Activated CD8-positive, alpha-beta memory T cell treated with anti-CD3 and anti-CD28 coated beads, Interleukin-2, amount 10 ng/mL, durations not matched to agents 7 days and 5 days (primary cell): ENCODE measurements around the gene PELI2. TPM values are rescaled to one million over a fixed set of nuclear protein-coding genes. Genes with fewer than 3 reads are reported as not detected.

Experiments
- ATAC-seq: fragments of 150-1000 bp; cut with Tn5 transposase; one replicate; pipeline ENCODE4 v1.10.0; 2021; ENCODE audit warnings: moderate library complexity
- CTCF ChIA-PET: fragments of 350-600 bp; sonication (Branson Sonifier 250); formaldehyde crosslinking; loops from one replicate; lab custom pipeline; 2021; ENCODE audit warnings: antibody characterized with exemption; lab: Charles Lee
- DNase-seq: peaks from one replicate; pipeline ENCODE4 v3.0.0-alpha.2; 2020
- H3K27ac Mint-ChIP-seq: one replicate; pipeline ENCODE4 v1.8.0; 2021; ENCODE audit warnings: mild to moderate bottlenecking, mixed read lengths
- H3K27me3 Mint-ChIP-seq: one replicate; pipeline ENCODE4 v1.8.0; 2021; ENCODE audit warnings: mixed read lengths
- H3K36me3 Mint-ChIP-seq: one replicate; pipeline ENCODE4 v1.8.0; 2021; ENCODE audit warnings: mild to moderate bottlenecking, mixed read lengths
- H3K4me1 Mint-ChIP-seq: one replicate; pipeline ENCODE4 v1.8.0; 2021; ENCODE audit warnings: mixed read lengths
- H3K4me3 Mint-ChIP-seq: one replicate; pipeline ENCODE4 v1.8.0; 2021; ENCODE audit warnings: mild to moderate bottlenecking, moderate library complexity, mixed read lengths
- H3K9me3 Mint-ChIP-seq: one replicate; pipeline ENCODE4 v1.8.0; 2022; ENCODE audit warnings: low read depth, mixed read lengths
- total RNA-seq, 2 experiments: library from RNA; stranded (reverse); gene quantifications; one replicate each; pipeline ENCODE4 v1.2.3, GENCODE V29; 2021

Gene PELI2
- total RNA-seq, 2 experiments from 2014 or later: 1.1 to 1.2 TPM

- Mint-ChIP-seq H3K36me3 (no peaks in the 10 kb centered on the region), H3K9me3 (no peaks in the 10 kb centered on the region), H3K4me3 (no peak overlapping the region), H3K27ac (no peak overlapping the region), H3K27me3 (no peaks in the 10 kb centered on the region), H3K4me1 (peaks cover 2% of the 10 kb centered on the region)
- ATAC-seq (peak; percentile 88), DNase-seq (peak; percentile 68)
- CTCF ChIA-PET: interaction anchor here (0.6 to 1.7 kb wide), 10 partner anchors 15 to 894 kb away, joined by 3 to 4 read pairs (median 3); partner anchors contain the start of gene PELI2
Measured at GRCh38 chr14:56339855-56340701, 221.9 kb downstream of the PELI2 start.

- H3K27me3 Mint-ChIP-seq: no peaks in the 10 kb centered on the region
- DNase-seq: no peak
- no peaks in the 10 kb centered on the region for H3K9me3 Mint-ChIP-seq
Measured at GRCh38 chr14:56340932-56341331, 222.7 kb downstream of the PELI2 start.

GRCh38 chr14:56341766-56342493 lies 223.7 kb downstream of the PELI2 start:
- CTCF ChIA-PET: interaction anchor here (1.5 kb wide), 1 partner anchor 95 kb away, joined by 3 read pairs; no protein-coding TSS in a partner anchor
- ATAC-seq (no peak), DNase-seq (no peak)
- H3K9me3 Mint-ChIP-seq: no peaks in the 10 kb centered on the region
- no peaks in the 10 kb centered on the region for H3K27me3 Mint-ChIP-seq
- peaks cover 2% of the 10 kb centered on the region for H3K4me1 Mint-ChIP-seq
- no peak overlapping the region for H3K27ac Mint-ChIP-seq
- H3K4me3 Mint-ChIP-seq: no peak overlapping the region
- H3K36me3 Mint-ChIP-seq: no peaks in the 10 kb centered on the region

More at GRCh38 chr14:56340932-56341331, 222.7 kb downstream of the PELI2 start:
- H3K4me1 Mint-ChIP-seq: peaks cover 2% of the 10 kb centered on the region
- ATAC-seq: no peak
- H3K27ac Mint-ChIP-seq: no peak overlapping the region
- H3K36me3 Mint-ChIP-seq: no peaks in the 10 kb centered on the region
- no peak overlapping the region for H3K4me3 Mint-ChIP-seq
- CTCF ChIA-PET: interaction anchor here (0.8 to 1.7 kb wide), 7 partner anchors 14 to 895 kb away, joined by 3 to 4 read pairs (median 3); partner anchors contain the start of gene PELI2

GRCh38 chr14:56342494-56342942 lies 224.3 kb downstream of the PELI2 start:
- Mint-ChIP-seq H3K9me3 (no peaks in the 10 kb centered on the region), H3K27ac (no peak overlapping the region)

GRCh38 chr14:56349960-56350359 lies 231.7 kb downstream of the PELI2 start:
- Mint-ChIP-seq H3K36me3 (no peaks in the 10 kb centered on the region), H3K4me3 (no peak overlapping the region), H3K9me3 (no peaks in the 10 kb centered on the region), H3K27me3 (peaks cover 6% of the 10 kb centered on the region), H3K27ac (no peak overlapping the region), H3K4me1 (no peaks in the 10 kb centered on the region)
- ATAC-seq (no peak), DNase-seq (no peak)
- CTCF ChIA-PET: no interaction called here

More at GRCh38 chr14:56342494-56342942, 224.3 kb downstream of the PELI2 start:
- H3K36me3 Mint-ChIP-seq: no peaks in the 10 kb centered on the region
- DNase-seq (no peak), ATAC-seq (no peak)
- H3K27me3 Mint-ChIP-seq: no peaks in the 10 kb centered on the region
- no peak overlapping the region for H3K4me3 Mint-ChIP-seq
- peaks cover 2% of the 10 kb centered on the region for H3K4me1 Mint-ChIP-seq
- CTCF ChIA-PET: interaction anchor here (1.5 kb wide), 1 partner anchor 96 kb away, joined by 3 read pairs; no protein-coding TSS in a partner anchor
